ENCODE results near the gene SMG6.

DNA sequence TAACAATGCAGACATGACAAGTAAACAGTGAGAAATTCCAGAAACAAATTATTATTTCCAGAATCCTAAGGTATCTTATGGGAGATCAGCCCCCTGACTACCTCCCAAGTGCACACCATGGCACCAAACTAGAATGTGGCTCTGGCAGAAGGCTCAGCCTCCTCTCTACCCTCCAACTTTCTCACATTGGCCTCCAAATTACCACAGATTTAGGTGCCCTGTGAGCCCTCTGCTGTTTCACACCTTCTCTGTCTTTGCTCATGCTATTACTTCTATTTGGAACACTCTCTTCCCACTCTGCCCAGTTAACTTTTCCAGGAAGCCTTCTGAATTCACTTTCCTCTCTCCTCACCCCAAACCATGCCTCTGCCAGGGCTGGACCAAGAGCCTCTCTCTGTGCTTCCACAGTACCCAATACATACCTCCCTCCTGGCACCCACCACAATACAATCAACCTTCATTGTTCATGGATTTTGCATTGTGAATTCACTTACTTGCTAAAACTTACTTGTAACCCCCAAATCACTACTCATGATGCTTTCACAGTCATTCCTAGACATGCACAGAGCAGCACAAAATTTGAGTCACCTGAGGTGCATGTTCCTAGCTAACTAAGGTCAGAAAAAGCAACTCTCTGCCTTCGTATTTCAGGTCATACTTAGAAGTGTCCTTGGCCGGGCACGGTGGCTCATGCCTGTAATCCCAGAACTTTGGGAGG, 31.4 kb downstream of the SMG6 start:
- TF ChIP-seq TEAD4 (CRISPR knock-in tag; IDR thresholded peaks at IDR 0.05) (no peak), NFYB (CRISPR knock-in tag; conservative IDR thresholded peaks at IDR 0.05; ENCODE audit: low read depth) (no peak), CTCF (IDR thresholded peaks at IDR 0.05) (no peak), SP1 (CRISPR knock-in tag; conservative IDR thresholded peaks at IDR 0.05) (no peak), CREM (CRISPR knock-in tag; IDR thresholded peaks at IDR 0.05) (no peak), NFE2L1 (CRISPR knock-in tag; IDR thresholded peaks at IDR 0.05) (no peak), IRF2 (CRISPR knock-in tag; IDR thresholded peaks at IDR 0.05; ENCODE audit: borderline replicate concordance, low read depth) (no peak), ELF4 (CRISPR knock-in tag; IDR thresholded peaks at IDR 0.05; ENCODE audit: low read depth) (no peak), ETV6 (CRISPR knock-in tag; IDR thresholded peaks at IDR 0.05) (no peak)
- TF ChIP-seq, protein P1, sequence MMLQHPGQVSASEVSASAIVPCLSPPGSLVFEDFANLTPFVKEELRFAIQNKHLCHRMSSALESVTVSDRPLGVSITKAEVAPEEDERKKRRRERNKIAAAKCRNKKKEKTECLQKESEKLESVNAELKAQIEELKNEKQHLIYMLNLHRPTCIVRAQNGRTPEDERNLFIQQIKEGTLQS (CRISPR knock-in tag; conservative IDR thresholded peaks at IDR 0.05) = no peak

Data from WTC11 (cell line).